Panc1 (cell line): ENCODE data around the gene TPRA1. TPM values are rescaled to one million over a fixed set of nuclear protein-coding genes. Genes with fewer than 3 reads are reported as not detected.

Source experiments
- ATAC-seq: fragments of 200-7000 bp; cut with Tn5 transposase; 2 replicates; pipeline ENCODE4 v1.9.1; 2020; ENCODE audit warnings: mild to moderate bottlenecking, moderate library complexity
- BruUV-seq: library from RNA; stranded (reverse); fragments of 400-500 nt; replicated peaks from 2 replicates; lab custom pipeline; 2021; lab: Mats Ljungman, UMichigan
- CTCF ChIA-PET: fragments of 300-600 bp; sonication (Branson Sonifier 250); formaldehyde crosslinking; loops from one replicate; lab custom pipeline; 2022; ENCODE audit warnings: antibody characterized with exemption; lab: Charles Lee
- POLR2A ChIA-PET: fragments of 300-600 bp; sonication (Branson Sonifier 250); formaldehyde crosslinking; loops from one replicate; lab custom pipeline; 2022; ENCODE audit warnings: antibody characterized with exemption; lab: Charles Lee
- DNase-seq: peaks from one replicate; pipeline ENCODE4 v3.0.0-alpha.2; 2010; ENCODE audit warnings: low read depth, low spot score
- H3K27ac ChIP-seq: 2 replicates; pipeline ENCODE4 v1.5.1; 2011; ENCODE audit warnings: mild to moderate bottlenecking, low read length, inconsistent platforms
- H3K27me3 ChIP-seq: fragments of 200-500 bp; sonication (Bioruptor generic); 2 replicates; pipeline ENCODE4 v1.6.0; 2014; ENCODE audit warnings: low read length, inconsistent platforms; ENCODE audit not compliant: control insufficient read depth, insufficient read depth
- H3K36me3 ChIP-seq: fragments of 200-500 bp; sonication (Bioruptor generic); 2 replicates; pipeline ENCODE4 v1.5.1; 2014; ENCODE audit warnings: inconsistent platforms, mild to moderate bottlenecking, low read length, moderate library complexity; ENCODE audit not compliant: control insufficient read depth, insufficient read depth
- H3K4me1 ChIP-seq: 2 replicates; pipeline ENCODE4 v1.5.1; 2011; ENCODE audit warnings: inconsistent platforms, mild to moderate bottlenecking, low read length, moderate library complexity; ENCODE audit not compliant: control insufficient read depth, insufficient read depth
- H3K4me3 ChIP-seq, 2 experiments: 2 replicates each; pipeline ENCODE4 v1.5.1; 2011 to 2012; ENCODE audit warnings: low read depth in 2 of 2, low read length in 2 of 2, mild to moderate bottlenecking in 2 of 2, inconsistent platforms in 1 of 2, moderate library complexity in 1 of 2
- H3K9me3 ChIP-seq: fragments of 200-500 bp; sonication (Bioruptor generic); 2 replicates; pipeline ENCODE4 v1.5.1; 2014; ENCODE audit warnings: low read depth, mild to moderate bottlenecking, inconsistent platforms, low read length, moderate library complexity; ENCODE audit not compliant: control insufficient read depth, insufficient read depth
- POLR2AphosphoS5 ChIP-seq: IDR thresholded peaks from 2 replicates; pipeline ENCODE4 v1.6.1; 2012; ENCODE audit warnings: mild to moderate bottlenecking, low read depth, low read length, moderate library complexity
- REST ChIP-seq, 2 experiments: IDR thresholded peaks; 2 replicates each; pipeline ENCODE4 v1.6.1; 2011 to 2012; ENCODE audit warnings: low read depth in 2 of 2, control low read depth in 1 of 2, low read length in 1 of 2, mild to moderate bottlenecking in 1 of 2, moderate library complexity in 1 of 2; ENCODE audit not compliant: insufficient read depth in 1 of 2
- SIN3A ChIP-seq: IDR thresholded peaks from 2 replicates; pipeline ENCODE4 v1.6.1; 2012; ENCODE audit warnings: low read depth, mild to moderate bottlenecking, low read length, moderate library complexity, borderline replicate concordance; ENCODE audit not compliant: insufficient read depth
- TCF7L2 ChIP-seq: IDR thresholded peaks from 2 replicates; pipeline ENCODE4 v1.6.1; 2011; ENCODE audit warnings: mild to moderate bottlenecking, low read depth, low read length, inconsistent platforms
- in situ Hi-C: cut with HindIII; loops from 2 replicates; pipeline ENCODE4 v1.10.0; 2016; ENCODE audit warnings: low sequenced_read_pairs, low pct_unique_long_range_greater_than_20kb
- intact Hi-C: fragments of 100-400 bp; cut with micrococcal nuclease; formaldehyde crosslinking; loops from one replicate; pipeline ENCODE4 v1.10.0; 2022; ENCODE audit not compliant: unreplicated experiment
- total RNA-seq: library from RNA; stranded (reverse); gene quantifications from one replicate; pipeline ENCODE4 v1.2.1, GENCODE V29; 2021; ENCODE audit not compliant: unreplicated experiment
- TF ChIP-seq, protein P1 (sequence below): fragments of 450-650 bp; IDR thresholded peaks from 2 replicates; pipeline ENCODE4 v1.5.1; 2017; ENCODE audit warnings: mild to moderate bottlenecking

TPRA1 gene
- total RNA-seq, 1 experiment from 2014 or later, result 42.6 TPM

- Histone ChIP-seq H3K4me1 (no peaks in the 10 kb centered on the region), H3K36me3 (peaks cover 9% of the 10 kb centered on the region), H3K4me3 (no peak overlapping the region), H3K27ac (no peak overlapping the region), H3K9me3 (no peaks in the 10 kb centered on the region), H3K27me3 (no peaks in the 10 kb centered on the region)
- ATAC-seq (no peak), DNase-seq (no peak)
- intact Hi-C loops, result no loop called here
- ChIA-PET CTCF (no interaction called here), POLR2A (no interaction called here)
- in situ Hi-C loops, result no loop called here
- no TSS peak for BruUV-seq
- TF ChIP-seq REST (IDR thresholded peaks at IDR 0.05; ENCODE audit: insufficient read depth in 1 of 2, low read depth in 2 of 2, low read length in 1 of 2), result no peak
- no peak for TF ChIP-seq POLR2AphosphoS5
- no peak for TF ChIP-seq TCF7L2
- TF ChIP-seq SIN3A, result no peak
- TF ChIP-seq, protein P1, sequence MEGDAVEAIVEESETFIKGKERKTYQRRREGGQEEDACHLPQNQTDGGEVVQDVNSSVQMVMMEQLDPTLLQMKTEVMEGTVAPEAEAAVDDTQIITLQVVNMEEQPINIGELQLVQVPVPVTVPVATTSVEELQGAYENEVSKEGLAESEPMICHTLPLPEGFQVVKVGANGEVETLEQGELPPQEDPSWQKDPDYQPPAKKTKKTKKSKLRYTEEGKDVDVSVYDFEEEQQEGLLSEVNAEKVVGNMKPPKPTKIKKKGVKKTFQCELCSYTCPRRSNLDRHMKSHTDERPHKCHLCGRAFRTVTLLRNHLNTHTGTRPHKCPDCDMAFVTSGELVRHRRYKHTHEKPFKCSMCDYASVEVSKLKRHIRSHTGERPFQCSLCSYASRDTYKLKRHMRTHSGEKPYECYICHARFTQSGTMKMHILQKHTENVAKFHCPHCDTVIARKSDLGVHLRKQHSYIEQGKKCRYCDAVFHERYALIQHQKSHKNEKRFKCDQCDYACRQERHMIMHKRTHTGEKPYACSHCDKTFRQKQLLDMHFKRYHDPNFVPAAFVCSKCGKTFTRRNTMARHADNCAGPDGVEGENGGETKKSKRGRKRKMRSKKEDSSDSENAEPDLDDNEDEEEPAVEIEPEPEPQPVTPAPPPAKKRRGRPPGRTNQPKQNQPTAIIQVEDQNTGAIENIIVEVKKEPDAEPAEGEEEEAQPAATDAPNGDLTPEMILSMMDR, result no peak
These were observed 22.4 kb upstream of the TPRA1 start for GRCh38 chr3:127612966-127613365.

GRCh38 chr3:127611251-127611650 is 20.7 kb upstream of the TPRA1 start:
- ATAC-seq, result no peak

More at GRCh38 chr3:127611251-127611650, 20.7 kb upstream of the TPRA1 start:
- H3K27me3 ChIP-seq, result no peaks in the 10 kb centered on the region
- H3K4me3 ChIP-seq, result no peak overlapping the region
- no peak for TF ChIP-seq REST (IDR thresholded peaks at IDR 0.05; ENCODE audit: insufficient read depth in 1 of 2, low read depth in 2 of 2, low read length in 1 of 2)
- TF ChIP-seq POLR2AphosphoS5, result no peak
- TF ChIP-seq, protein P1, result no peak
- TF ChIP-seq TCF7L2, result no peak
- TF ChIP-seq SIN3A, result no peak
- CTCF ChIA-PET, result interaction anchor here (0.6 kb wide), 1 partner anchor 243 kb away, joined by 3 read pairs; no protein-coding TSS in a partner anchor
- BruUV-seq, result no TSS peak
- intact Hi-C loops, result no loop called here
- no peaks in the 10 kb centered on the region for H3K9me3 ChIP-seq
- H3K4me1 ChIP-seq, result no peaks in the 10 kb centered on the region
- no peak for DNase-seq
- POLR2A ChIA-PET, result interaction anchor here (0.6 kb wide), 1 partner anchor 71 kb away, joined by 3 read pairs; no protein-coding TSS in a partner anchor
- peaks cover 10% of the 10 kb centered on the region for H3K36me3 ChIP-seq
- in situ Hi-C loops, result no loop called here
- H3K27ac ChIP-seq, result no peak overlapping the region
